Endothelial cell of umbilical vein (primary cell): ENCODE results near the gene MORN5.

ENCODE experiments used
- EZH2 ChIP-seq: IDR thresholded peaks from 2 replicates; pipeline ENCODE4 v1.6.1; 2012; ENCODE audit warnings: borderline replicate concordance, low read depth, mild to moderate bottlenecking, moderate library complexity, low read length, inconsistent platforms; ENCODE audit not compliant: severe bottlenecking
- TF ChIP-seq, protein P1 (sequence below), 2 donors: IDR thresholded peaks; 1 replicate in 1 of 2; 2 replicates in 1 of 2; pipeline ENCODE4 v1.5.1; 2011; ENCODE audit warnings: low read length in 2 of 2, mild to moderate bottlenecking in 2 of 2, moderate library complexity in 2 of 2, control low read depth in 1 of 2, inconsistent platforms in 1 of 2, low read depth in 1 of 2; ENCODE audit not compliant: insufficient read depth in 1 of 2; ENCODE audit errors: extremely low read depth in 1 of 2
- TF ChIP-seq, protein P2 (sequence below): IDR thresholded peaks from 2 replicates; pipeline ENCODE4 v1.6.1; 2011; ENCODE audit not compliant: insufficient read depth, insufficient read length

DNA sequence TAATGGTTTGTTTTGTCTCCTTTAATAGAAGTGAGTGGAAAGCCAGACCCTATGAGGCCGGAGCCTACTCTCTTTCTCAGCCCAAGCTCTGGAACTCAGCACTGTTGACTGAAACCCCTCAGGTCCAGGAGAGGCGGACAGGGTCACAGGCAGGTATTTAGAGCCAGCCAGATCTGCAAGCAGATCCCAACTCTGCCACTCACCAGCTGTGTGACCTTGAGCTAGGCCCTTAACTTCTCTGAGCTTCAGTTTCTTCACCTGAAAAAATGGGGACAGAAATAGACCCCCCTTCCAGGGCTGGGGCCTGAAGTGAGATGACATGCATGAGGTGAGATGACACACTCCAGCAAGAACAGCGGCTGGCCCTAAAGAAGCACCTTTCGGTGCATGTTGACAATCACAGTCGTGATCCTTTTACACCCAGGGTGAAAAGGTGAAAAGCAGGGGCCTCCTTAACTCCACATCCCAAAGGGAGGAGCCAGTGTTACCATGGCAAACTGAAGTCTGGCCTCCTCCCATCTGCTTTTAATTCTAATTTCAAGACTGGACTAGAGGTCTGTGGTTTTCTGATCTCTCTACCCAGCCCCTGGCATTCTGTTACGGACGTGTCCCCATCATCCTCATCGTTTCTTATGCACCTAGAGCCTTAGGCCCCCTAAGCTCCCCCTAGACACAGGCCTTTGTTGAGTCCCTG lies 27.2 kb downstream of the MORN5 start:
- TF ChIP-seq, protein P1, sequence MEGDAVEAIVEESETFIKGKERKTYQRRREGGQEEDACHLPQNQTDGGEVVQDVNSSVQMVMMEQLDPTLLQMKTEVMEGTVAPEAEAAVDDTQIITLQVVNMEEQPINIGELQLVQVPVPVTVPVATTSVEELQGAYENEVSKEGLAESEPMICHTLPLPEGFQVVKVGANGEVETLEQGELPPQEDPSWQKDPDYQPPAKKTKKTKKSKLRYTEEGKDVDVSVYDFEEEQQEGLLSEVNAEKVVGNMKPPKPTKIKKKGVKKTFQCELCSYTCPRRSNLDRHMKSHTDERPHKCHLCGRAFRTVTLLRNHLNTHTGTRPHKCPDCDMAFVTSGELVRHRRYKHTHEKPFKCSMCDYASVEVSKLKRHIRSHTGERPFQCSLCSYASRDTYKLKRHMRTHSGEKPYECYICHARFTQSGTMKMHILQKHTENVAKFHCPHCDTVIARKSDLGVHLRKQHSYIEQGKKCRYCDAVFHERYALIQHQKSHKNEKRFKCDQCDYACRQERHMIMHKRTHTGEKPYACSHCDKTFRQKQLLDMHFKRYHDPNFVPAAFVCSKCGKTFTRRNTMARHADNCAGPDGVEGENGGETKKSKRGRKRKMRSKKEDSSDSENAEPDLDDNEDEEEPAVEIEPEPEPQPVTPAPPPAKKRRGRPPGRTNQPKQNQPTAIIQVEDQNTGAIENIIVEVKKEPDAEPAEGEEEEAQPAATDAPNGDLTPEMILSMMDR (IDR thresholded peaks at IDR 0.05; ENCODE audit: extremely low read depth in 1 of 2, insufficient read depth in 1 of 2, low read depth in 1 of 2, low read length in 2 of 2): no peak
- TF ChIP-seq, protein P2, sequence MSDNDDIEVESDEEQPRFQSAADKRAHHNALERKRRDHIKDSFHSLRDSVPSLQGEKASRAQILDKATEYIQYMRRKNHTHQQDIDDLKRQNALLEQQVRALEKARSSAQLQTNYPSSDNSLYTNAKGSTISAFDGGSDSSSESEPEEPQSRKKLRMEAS: no peak
- no peak for TF ChIP-seq EZH2
